ENCODE results near the gene NIPA2. TPM values are rescaled to one million over a fixed set of nuclear protein-coding genes. Genes with fewer than 3 reads are reported as not detected.

Gene NIPA2
- total RNA-seq, 1 donor from 2014 or later, result 47.6 TPM

- DNase-seq, result no peak
These were observed 64.5 kb downstream of the NIPA2 start for GRCh38 chr15:22902981-22903380.

GRCh38 chr15:22903427-22903826 lies 65.0 kb downstream of the NIPA2 start:
- DNase-seq, result no peak

- DNase-seq, result no peak
These were observed 65.6 kb downstream of the NIPA2 start for GRCh38 chr15:22903961-22904534.

- peak; percentile 37 for DNase-seq
These were observed 66.3 kb downstream of the NIPA2 start for GRCh38 chr15:22904736-22905135.

- no peak for DNase-seq
These were observed 68.9 kb downstream of the NIPA2 start for GRCh38 chr15:22907161-22907950.

- DNase-seq, result no peak
These were observed 70.4 kb downstream of the NIPA2 start for GRCh38 chr15:22908830-22909229.

- no peak for DNase-seq
These were observed 72.8 kb downstream of the NIPA2 start for GRCh38 chr15:22911306-22911705.

GRCh38 chr15:22912256-22912655 lies 73.8 kb downstream of the NIPA2 start:
- no peak for DNase-seq

- no peak for DNase-seq
These were observed 75.3 kb downstream of the NIPA2 start for GRCh38 chr15:22913646-22914380.

- DNase-seq, result no peak
These were observed 77.5 kb downstream of the NIPA2 start for GRCh38 chr15:22915866-22916515.

GRCh38 chr15:22916606-22917350 lies 78.3 kb downstream of the NIPA2 start:
- DNase-seq, result no peak

GRCh38 chr15:22917556-22917955 lies 79.1 kb downstream of the NIPA2 start:
- DNase-seq, result no peak

Other genes starting within 250 kb of the NIPA2 start
- gene NIPA1, start 52.0 kb upstream of the NIPA2 start, total RNA-seq, result 26.8 TPM
- gene CYFIP1, start 141.7 kb downstream of the NIPA2 start, total RNA-seq, result 83.3 TPM
- gene TUBGCP5, start 200.9 kb downstream of the NIPA2 start, total RNA-seq, result 23.6 TPM

Measured in occipital lobe (tissue), 2 donors.